Dermis blood vessel endothelial cell (primary cell): ENCODE data around the gene GLS. TPM values are rescaled to one million over a fixed set of nuclear protein-coding genes. Genes with fewer than 3 reads are reported as not detected.
"Not testable (repeated sequence)": the region's sequence is repeated elsewhere in the genome, so short reads cannot be mapped to it uniquely, and the experiment has no call there.

Experiments
- DNase-seq: peaks from one replicate; pipeline ENCODE4 v3.0.0; 2010
- total RNA-seq: library from RNA; depleted of rRNA; stranded (reverse); fragments of >200 nt; gene quantifications from 2 replicates; pipeline ENCODE4 v1.2.3, GENCODE V29; 2014

GLS gene
- total RNA-seq, 1 donor from 2014 or later: 284 TPM

DNA sequence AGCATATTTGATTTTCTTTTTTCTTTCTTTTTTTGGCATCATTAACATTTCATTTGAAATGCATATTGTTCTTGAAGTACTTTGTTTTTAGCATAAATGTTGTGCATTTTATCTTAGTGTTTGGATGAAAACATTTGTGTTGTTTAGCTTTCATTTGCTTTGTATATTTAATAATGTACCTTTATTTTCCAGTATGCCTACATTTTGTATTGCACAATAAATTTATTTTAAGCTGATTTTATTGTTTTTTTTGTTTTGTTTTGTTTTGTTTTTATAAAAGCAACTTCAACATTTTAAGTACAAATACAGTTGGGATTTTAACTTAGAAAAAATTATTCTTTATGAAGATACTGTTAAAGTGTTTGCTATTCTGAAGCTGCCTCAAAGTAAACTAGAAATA, 54.4 kb downstream of the GLS start:
- DNase-seq: no peak

- DNase-seq: no peak
These were observed 58.2 kb downstream of the GLS start for GRCh38 chr2:190938771-190939335.

DNA sequence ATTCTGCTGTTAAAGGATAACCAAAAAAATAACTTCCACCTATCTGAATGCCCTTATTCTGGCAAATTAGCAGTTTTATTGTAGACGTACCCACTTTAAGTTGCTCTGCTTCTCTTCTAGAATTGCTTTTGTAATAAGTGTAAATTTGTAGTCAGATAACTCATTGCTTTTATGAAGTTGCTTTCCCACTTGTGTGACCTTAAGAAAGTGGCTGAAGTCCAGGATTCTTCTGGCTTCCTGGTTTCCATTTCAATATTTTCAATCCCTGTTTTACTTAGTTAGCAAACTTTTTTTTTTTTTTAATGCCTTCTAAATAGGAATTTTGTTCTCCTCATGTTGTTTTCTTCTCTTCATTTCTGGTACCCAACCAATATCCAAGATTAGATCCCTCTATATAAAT, 59.8 kb downstream of the GLS start:
- DNase-seq: peak; percentile 33

GRCh38 chr2:190941571-190941970, 61.0 kb downstream of the GLS start:
- no peak for DNase-seq

DNA sequence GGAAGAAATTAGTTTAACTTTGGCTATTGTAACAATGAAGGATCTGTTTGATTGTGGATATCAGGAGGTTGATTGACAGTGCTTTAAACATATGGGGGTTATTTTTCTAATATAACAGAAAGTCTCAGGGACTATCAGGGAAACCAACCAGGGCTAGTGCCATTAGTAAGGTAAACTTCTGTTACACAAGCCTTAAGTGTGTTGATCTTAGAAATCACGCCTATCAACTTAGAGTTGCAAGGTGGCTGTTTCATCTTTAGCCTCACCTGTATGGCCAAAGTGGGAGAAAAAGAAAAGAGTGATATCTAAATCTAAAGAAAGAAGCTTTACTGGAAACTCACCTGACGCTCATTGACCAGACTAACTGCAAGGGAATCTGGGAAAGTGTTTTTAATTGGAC, 62.1 kb downstream of the GLS start:
- DNase-seq: no peak

DNA sequence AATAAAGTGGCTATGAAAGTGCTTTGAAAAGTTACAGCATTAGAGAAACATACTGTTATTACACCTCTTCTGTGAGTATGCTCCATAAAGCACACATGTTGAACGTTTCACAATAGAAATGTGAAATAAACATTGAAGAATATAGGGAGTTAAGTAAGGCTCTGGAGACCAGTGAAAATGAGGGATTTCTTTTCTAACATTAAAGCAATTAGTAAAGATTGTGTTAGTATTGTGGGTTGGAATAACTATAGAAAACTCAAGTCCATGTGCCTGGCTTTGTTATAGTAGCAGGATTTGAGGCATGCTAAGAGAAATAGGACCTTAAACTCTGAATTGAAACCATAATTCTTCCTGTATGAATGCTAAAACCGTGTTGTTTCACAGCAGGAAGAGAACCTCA, 63.1 kb downstream of the GLS start:
- DNase-seq: no peak

DNA sequence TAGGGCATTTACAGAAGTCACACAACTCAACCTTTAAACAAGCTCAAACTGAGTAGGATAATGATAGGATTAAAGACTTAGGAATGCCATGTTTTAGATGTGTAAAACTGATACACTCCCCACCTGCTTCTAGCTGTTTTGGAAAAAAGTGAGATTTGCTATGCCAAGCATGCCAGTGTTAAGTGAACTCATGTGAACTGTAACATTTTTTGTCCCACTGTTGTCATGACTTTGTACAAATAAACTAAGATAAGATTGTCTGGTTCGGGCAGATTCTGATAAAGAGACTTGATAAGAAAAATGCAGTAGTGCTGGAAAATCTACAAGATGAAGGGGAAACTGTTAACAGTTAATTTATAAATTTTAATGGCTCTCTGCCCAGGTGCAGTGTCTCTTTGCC, 66.5 kb downstream of the GLS start:
- peak; percentile 89 for DNase-seq

- DNase-seq: peak; percentile 82
These were observed 67.2 kb downstream of the GLS start for GRCh38 chr2:190947711-190948251.

GRCh38 chr2:190948671-190949070, 68.0 kb downstream of the GLS start:
- peak; percentile 45 for DNase-seq

DNA sequence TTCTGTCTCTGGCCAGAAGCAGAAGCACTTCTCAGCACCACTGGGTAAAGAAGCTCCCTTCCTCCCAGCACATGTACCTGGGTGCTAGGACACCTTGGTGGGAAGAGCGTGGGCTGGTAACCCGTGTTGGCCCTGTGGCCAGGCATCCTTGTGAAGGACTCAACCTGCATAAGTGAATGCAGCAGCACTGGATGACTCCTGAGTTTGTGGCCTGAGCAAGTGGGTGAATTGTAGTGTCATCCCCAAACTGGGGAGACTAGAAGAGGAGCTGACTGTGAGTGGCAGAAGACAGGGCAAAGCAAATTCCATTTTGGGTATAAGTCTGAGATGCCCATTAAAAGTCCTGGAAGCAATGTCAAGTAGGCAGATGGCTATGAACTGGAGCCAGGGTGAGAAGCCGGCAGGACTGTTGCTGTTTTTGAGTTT, 70.0 kb downstream of the GLS start:
- no peak for DNase-seq

DNA sequence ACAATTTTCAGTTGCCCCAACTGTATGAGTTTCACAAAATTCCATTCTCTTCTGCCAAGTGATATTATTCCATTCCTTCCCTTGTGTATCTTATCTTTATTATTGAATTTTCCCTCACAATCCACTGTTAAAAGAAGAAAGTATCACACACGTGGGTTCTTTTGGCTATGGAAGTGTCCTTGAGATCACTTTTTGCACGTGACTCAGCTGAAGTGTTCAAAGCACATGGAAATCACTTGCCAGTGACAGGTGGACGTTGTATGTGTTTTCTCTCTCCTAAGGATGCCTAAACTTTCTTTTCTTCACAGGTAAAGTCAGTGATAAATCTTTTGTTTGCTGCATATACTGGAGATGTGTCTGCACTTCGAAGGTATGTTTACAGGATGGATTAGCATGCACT, 72.6 kb downstream of the GLS start:
- DNase-seq: no peak

GRCh38 chr2:190959911-190960788, 79.5 kb downstream of the GLS start:
- no peak for DNase-seq

- DNase-seq: not testable (repeated sequence)
These were observed 80.5 kb downstream of the GLS start for GRCh38 chr2:190961117-190961516.

DNA sequence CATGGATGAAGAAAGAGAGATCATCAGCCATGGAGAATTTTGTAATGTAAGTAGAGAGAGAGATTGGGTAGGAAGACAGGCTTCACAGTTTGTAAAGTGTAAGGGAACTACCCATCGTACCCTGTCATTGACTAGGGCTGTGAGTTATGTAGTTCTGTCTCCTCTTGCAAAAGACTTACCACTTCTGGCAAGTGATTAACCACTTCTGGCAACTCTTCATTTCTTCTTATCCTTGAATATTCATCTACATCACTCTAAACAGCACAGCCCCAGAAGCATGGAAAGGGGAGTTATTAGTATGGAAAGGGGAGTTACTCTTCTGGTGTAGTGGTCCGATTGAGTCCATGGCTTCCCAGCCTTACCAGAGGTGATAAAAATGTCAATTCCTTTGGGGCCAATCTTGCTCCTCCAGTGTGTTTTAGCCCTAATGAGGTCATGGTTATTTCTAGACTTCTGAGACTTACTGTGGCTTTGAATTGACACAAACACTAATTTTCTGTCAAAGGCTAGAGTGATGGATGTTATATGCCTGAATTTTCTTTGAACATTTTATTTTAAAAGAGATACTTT, 81.4 kb downstream of the GLS start:
- DNase-seq: no peak

DNA sequence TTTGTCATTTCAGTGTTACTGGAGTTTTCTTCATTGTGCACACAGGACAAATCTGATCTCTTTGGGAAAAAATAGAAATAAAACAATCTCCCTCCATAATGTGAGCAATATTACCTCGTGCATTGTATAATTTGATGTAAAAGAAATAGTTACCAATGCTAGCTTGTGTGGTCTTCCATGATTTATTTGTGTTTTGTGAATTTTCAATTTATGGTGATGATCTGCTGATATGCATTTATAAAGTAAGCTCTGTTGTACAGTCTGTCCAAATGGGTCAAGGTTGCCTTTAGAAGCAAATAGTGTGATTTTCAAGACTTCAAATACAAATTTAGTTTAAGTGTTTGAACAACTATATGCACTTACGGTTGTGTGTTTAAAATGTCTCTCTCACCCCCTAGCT, 82.5 kb downstream of the GLS start:
- no peak for DNase-seq

DNA sequence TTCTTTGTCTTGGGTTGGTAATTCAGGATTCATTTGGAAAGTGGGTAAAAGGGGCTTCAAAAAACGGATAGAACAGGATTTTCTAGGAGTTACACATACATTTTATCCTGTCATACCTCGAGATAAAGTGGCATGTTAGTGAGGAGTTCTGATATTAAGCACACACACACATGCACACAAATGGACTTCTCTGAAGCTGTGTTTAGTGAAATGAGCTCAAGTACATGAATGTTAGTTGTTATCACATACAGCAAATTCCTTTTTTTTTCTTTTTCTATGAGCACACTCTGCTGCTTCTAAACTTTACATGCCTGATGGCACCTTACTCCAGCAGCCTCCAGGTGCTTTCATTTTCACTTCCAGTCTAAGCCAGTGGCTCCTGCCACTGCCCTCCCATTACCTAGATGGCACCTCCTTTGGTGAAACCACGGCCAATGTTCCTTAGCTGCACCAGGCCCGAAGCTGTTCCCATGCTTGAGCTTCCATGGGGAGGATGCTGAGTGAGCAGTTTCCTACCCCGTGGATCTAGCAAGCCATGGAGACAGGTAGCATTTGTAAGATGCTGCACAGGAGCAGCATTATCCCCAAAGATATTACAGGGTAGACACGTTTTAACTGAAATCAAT, 83.7 kb downstream of the GLS start:
- no peak for DNase-seq

GRCh38 chr2:190965580-190966222, 85.1 kb downstream of the GLS start:
- no peak for DNase-seq

GRCh38 chr2:190968522-190968921, 87.9 kb downstream of the GLS start:
- DNase-seq: no peak

GRCh38 chr2:190970160-190970559, 89.5 kb downstream of the GLS start:
- DNase-seq: no peak

DNA sequence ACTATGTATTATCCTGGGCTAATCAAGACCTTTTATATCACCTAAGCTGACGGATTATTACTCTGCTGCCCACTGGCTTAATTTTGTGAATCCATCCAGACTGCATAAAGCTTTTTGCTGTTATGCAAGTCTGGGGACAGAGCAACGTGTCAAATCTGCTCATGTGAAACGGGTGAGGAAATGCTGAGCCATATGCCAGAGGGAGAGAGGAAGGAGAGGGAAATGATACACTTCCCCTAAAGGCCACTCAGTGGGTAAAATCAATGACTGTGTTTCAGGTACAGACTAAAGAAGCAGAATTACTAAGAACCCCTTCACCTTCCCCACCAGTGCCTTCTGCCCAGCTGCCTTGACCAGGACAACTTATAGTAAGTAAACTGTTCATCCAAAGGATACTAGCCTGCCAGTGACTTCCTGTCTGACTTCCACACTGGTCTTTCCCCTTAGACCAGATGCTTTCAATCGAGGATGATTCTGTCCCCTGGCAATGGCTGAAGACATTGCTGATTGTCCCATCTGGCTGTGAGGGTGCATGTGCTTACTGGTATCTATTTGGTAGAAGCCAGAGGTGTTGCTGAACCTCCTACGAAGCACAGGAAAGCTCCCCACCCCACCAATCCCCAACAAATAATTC, 90.4 kb downstream of the GLS start:
- peak; percentile 94 for DNase-seq

- DNase-seq: peak; percentile 63
These were observed 91.6 kb downstream of the GLS start for GRCh38 chr2:190972213-190972612.

GRCh38 chr2:190972846-190973245, 92.2 kb downstream of the GLS start:
- no peak for DNase-seq
